ENCODE measurements around the gene THEMIS.

GRCh38 chr6:127859956-127860355, 40.9 kb downstream of the THEMIS start:
- no peak for TF ChIP-seq POLR2A (IDR thresholded peaks at IDR 0.05; ENCODE audit: low read length)
- no peak for TF ChIP-seq GATA1 (IDR thresholded peaks at IDR 0.05; ENCODE audit: low read depth, low read length)

Measured in erythroblast (primary cell).